ENCODE data around the gene MAPK4. TPM values are rescaled to one million over a fixed set of nuclear protein-coding genes. Genes with fewer than 3 reads are reported as not detected.

Gene MAPK4
- total RNA-seq, 1 donor from 2014 or later: 0.21 TPM

GRCh38 chr18:50737127-50737526 lies 177.2 kb downstream of the MAPK4 start:
- Mint-ChIP-seq H3K36me3 (ENCODE audit: low read depth, unreplicated experiment) (no peaks in the 10 kb centered on the region), H3K4me3 (ENCODE audit: unreplicated experiment) (no peak overlapping the region), H3K27me3 (ENCODE audit: unreplicated experiment) (peaks cover 2% of the 10 kb centered on the region), H3K27ac (ENCODE audit: unreplicated experiment) (no peak overlapping the region), H3K4me1 (ENCODE audit: unreplicated experiment) (peaks cover 3% of the 10 kb centered on the region), H3K9me3 (ENCODE audit: unreplicated experiment) (no peaks in the 10 kb centered on the region)
- no peak for DNase-seq (ENCODE audit: low spot score)
- TF ChIP-seq, protein P1, sequence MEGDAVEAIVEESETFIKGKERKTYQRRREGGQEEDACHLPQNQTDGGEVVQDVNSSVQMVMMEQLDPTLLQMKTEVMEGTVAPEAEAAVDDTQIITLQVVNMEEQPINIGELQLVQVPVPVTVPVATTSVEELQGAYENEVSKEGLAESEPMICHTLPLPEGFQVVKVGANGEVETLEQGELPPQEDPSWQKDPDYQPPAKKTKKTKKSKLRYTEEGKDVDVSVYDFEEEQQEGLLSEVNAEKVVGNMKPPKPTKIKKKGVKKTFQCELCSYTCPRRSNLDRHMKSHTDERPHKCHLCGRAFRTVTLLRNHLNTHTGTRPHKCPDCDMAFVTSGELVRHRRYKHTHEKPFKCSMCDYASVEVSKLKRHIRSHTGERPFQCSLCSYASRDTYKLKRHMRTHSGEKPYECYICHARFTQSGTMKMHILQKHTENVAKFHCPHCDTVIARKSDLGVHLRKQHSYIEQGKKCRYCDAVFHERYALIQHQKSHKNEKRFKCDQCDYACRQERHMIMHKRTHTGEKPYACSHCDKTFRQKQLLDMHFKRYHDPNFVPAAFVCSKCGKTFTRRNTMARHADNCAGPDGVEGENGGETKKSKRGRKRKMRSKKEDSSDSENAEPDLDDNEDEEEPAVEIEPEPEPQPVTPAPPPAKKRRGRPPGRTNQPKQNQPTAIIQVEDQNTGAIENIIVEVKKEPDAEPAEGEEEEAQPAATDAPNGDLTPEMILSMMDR (IDR thresholded peaks at IDR 0.05; ENCODE audit: unreplicated experiment): no peak

- TF ChIP-seq, protein P1 (IDR thresholded peaks at IDR 0.05; ENCODE audit: unreplicated experiment): no peak
- no peaks in the 10 kb centered on the region for H3K9me3 Mint-ChIP-seq (ENCODE audit: unreplicated experiment)
- no peaks in the 10 kb centered on the region for H3K36me3 Mint-ChIP-seq (ENCODE audit: low read depth, unreplicated experiment)
- peaks cover 3% of the 10 kb centered on the region for H3K4me1 Mint-ChIP-seq (ENCODE audit: unreplicated experiment)
- no peak overlapping the region for H3K27ac Mint-ChIP-seq (ENCODE audit: unreplicated experiment)
- H3K4me3 Mint-ChIP-seq (ENCODE audit: unreplicated experiment): no peak overlapping the region
- no peaks in the 10 kb centered on the region for H3K27me3 Mint-ChIP-seq (ENCODE audit: unreplicated experiment)
- DNase-seq (ENCODE audit: low spot score): no peak
Measured at GRCh38 chr18:50738098-50738757, 178.3 kb downstream of the MAPK4 start.

DNA sequence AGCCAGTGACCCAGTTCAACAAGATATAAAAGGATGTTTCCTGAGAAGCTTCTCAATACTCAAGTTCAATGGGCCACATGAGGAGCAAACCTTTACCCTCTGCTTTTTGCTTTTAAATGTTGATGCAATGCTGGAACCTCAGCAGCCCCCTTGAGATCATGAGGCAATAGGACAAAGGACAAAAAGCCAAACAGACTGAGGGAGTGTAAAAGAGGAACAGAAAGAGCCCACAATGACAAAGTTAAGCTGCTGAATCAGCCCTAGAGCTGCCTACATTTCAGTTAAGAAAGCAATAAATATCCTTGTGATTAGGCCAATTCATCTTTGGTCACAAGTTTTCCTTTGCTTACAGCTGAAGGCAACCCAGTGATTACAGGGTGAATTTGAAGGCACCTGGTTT lies 183.1 kb downstream of the MAPK4 start:
- TF ChIP-seq, protein P1 (IDR thresholded peaks at IDR 0.05; ENCODE audit: unreplicated experiment): no peak
- Mint-ChIP-seq H3K27me3 (ENCODE audit: unreplicated experiment) (no peaks in the 10 kb centered on the region), H3K27ac (ENCODE audit: unreplicated experiment) (no peak overlapping the region), H3K4me1 (ENCODE audit: unreplicated experiment) (no peaks in the 10 kb centered on the region), H3K9me3 (ENCODE audit: unreplicated experiment) (no peaks in the 10 kb centered on the region), H3K4me3 (ENCODE audit: unreplicated experiment) (no peak overlapping the region), H3K36me3 (ENCODE audit: low read depth, unreplicated experiment) (no peaks in the 10 kb centered on the region)
- DNase-seq (ENCODE audit: low spot score): no peak

- Mint-ChIP-seq H3K9me3 (ENCODE audit: unreplicated experiment) (no peaks in the 10 kb centered on the region), H3K4me1 (ENCODE audit: unreplicated experiment) (no peaks in the 10 kb centered on the region), H3K27me3 (ENCODE audit: unreplicated experiment) (no peaks in the 10 kb centered on the region), H3K36me3 (ENCODE audit: low read depth, unreplicated experiment) (no peaks in the 10 kb centered on the region), H3K4me3 (ENCODE audit: unreplicated experiment) (no peak overlapping the region), H3K27ac (ENCODE audit: unreplicated experiment) (no peak overlapping the region)
- TF ChIP-seq, protein P1 (IDR thresholded peaks at IDR 0.05; ENCODE audit: unreplicated experiment): no peak
- DNase-seq (ENCODE audit: low spot score): no peak
Measured at GRCh38 chr18:50744253-50744652, 184.4 kb downstream of the MAPK4 start.

DNA sequence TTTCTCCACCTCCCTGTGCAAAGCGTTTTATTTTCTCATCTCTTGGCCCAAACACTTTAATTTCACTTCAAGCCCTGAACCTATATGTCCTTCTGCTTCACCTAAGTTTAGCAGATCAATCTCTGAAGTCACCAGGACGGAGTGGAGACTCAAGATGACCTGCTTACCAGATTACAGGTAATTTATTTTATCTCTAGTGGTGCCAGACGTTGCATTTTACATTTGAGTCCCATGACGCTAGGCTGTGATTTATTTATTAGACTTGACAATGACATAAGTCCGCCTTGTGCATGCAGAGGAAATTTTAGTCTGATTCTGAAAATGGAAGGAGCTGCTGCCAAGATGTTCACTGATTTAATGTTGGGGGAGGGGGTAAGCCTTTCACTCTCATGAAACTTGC lies 186.1 kb downstream of the MAPK4 start:
- Mint-ChIP-seq H3K36me3 (ENCODE audit: low read depth, unreplicated experiment) (no peaks in the 10 kb centered on the region), H3K27ac (ENCODE audit: unreplicated experiment) (no peak overlapping the region), H3K9me3 (ENCODE audit: unreplicated experiment) (no peaks in the 10 kb centered on the region), H3K4me1 (ENCODE audit: unreplicated experiment) (no peaks in the 10 kb centered on the region), H3K27me3 (ENCODE audit: unreplicated experiment) (no peaks in the 10 kb centered on the region), H3K4me3 (ENCODE audit: unreplicated experiment) (no peak overlapping the region)
- no peak for DNase-seq (ENCODE audit: low spot score)
- TF ChIP-seq, protein P1 (IDR thresholded peaks at IDR 0.05; ENCODE audit: unreplicated experiment): no peak

Measured in endothelial cell (in vitro differentiated cells).